Choroid plexus epithelial cell (primary cell): ENCODE data around the gene FRZB.

Experiments used
- DNase-seq: peaks from one replicate; pipeline ENCODE4 v3.0.0-alpha.2; 2010; ENCODE audit warnings: low read depth
- H3K4me3 ChIP-seq: 2 replicates; pipeline ENCODE4 v1.5.1; 2011; ENCODE audit warnings: low read depth, mild to moderate bottlenecking, control low read depth, low read length, moderate library complexity
- CTCF ChIP-seq: conservative IDR thresholded peaks from 2 replicates; pipeline ENCODE4 v1.5.1; 2011; ENCODE audit warnings: low read depth, mild to moderate bottlenecking, control low read depth, inconsistent platforms, low read length, moderate library complexity

FRZB gene

DNA sequence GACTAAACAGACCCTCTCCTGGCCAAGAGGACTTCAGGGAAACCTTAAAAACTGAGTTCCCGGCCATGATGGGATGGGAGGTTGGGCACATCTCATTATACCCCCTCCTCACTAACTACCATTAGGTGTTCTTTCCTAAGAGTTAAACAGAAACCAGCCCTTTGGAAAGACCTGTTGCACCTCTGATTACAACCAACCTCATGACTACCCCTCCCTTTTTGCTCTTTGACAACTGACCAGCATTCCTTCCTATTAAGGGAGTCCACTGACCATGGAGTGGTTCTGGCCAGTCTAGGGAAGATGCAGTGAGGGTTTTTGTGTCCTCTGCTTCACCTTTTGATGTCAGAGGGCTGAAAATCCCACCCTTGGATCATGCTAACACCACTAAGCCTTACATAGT, 44.5 kb upstream of the FRZB start:
- TF ChIP-seq CTCF, result no peak
- no peak for DNase-seq
- no peak overlapping the region for H3K4me3 ChIP-seq

DNA sequence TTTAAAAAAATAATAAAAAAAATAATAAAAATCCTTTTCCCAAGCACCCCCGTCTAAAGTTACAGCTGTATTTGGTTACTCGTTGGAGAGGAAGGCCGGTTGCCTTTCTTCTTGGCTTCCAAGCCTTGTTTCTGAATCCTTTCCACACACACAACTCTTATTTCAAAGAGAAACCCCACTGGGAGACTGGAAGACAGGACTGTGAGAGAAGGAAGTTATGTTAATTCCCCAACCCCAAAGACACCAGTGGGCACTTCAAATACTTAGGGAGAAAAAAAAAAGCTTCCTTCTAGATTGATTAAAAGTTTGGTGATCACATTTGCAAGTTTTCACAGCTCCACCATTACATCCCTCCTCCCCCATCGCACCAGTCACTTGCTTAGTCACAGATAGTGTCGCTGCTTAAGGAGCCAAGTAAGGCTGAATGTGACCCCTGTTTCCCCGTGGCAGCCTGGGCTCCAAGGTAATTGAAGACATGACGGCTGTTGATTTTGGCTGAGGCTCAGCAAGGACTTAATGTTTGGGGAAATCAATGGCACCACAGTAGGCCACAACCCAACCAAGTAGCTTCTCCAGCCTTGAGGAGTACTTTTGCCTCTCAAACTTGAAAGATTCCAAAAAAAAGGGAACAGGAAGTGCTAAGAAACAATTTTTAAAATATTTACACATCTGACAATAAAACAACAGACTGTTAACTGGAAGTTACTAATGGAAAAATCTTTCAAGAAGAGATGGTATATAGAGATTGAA, 40.8 kb upstream of the FRZB start:
- TF ChIP-seq CTCF, result no peak
- peak; percentile 68 for DNase-seq
- H3K4me3 ChIP-seq, result no peak overlapping the region

DNA sequence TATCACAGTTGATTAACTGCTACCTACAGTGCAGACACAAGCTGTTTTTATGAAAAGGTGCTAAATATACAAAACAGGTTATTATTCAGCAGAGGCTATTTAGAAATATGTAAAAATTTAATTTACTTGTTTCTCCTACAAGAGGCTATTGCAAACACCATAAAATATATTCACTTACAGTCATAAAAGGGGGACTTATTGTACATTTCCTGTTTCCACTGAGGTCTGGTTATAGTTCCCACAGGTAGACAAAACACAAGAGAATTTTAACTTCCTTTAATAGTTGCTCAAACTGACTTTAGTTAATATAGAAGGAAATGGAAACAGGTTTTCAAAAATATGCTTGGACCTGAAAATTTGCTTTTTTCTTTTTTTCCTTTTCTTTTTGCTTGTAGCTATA, 40.0 kb upstream of the FRZB start:
- H3K4me3 ChIP-seq, result no peak overlapping the region
- TF ChIP-seq CTCF, result no peak
- DNase-seq, result no peak

GRCh38 chr2:182904844-182905243, 38.4 kb upstream of the FRZB start:
- no peak overlapping the region for H3K4me3 ChIP-seq
- DNase-seq, result no peak
- no peak for TF ChIP-seq CTCF

DNA sequence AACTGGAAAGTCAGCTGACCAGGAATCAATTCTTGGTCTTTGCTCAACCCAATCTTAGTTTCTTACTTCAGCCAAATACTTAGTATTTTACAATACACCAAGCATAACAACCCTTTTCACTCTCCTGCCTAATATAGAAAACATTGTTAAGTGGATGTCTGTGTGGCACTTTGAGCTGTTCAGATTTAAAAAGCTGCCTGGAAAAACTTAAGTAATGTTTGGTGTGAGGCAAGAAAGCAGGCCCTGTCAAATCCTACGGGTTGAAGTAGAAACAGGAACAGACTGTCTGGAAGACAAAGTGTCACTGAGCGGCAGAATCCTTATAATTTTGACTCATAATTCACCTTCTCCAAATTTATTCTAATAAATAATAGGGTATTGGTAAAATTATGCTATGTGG, 37.1 kb upstream of the FRZB start:
- DNase-seq, result no peak
- no peak overlapping the region for H3K4me3 ChIP-seq
- TF ChIP-seq CTCF, result no peak

- H3K4me3 ChIP-seq, result no peak overlapping the region
- no peak for DNase-seq
- no peak for TF ChIP-seq CTCF
Observed at GRCh38 chr2:182901748-182902147, 35.3 kb upstream of the FRZB start.

DNA sequence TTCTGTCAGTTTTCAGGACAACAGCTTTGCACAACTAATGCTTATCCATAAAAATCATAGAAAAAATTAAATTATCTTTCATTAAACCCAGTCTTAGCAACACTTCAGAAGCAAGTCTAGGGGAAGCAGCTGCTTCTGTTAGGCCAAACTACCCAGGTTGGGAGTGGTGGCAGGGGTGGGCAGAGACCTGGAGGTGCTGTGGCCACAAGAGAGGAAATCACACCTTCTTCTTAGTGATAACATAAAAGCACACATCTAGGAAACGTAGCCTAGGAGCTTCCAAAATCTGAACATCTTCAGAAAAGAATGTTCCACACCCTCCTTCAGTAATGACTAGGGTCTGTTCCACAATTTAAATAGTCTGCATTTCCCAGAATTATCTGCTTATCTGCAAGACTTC, 32.3 kb upstream of the FRZB start:
- no peak for TF ChIP-seq CTCF
- no peak overlapping the region for H3K4me3 ChIP-seq
- no peak for DNase-seq
